ENCODE measurements around the gene ANKRD16.
A peak's percentile ranks its signal among the peaks of the same experiment; 100 is the strongest.

ANKRD16 gene

GRCh38 chr10:5814110-5815107 is 75.3 kb downstream of the ANKRD16 start:
- H3K9ac ChIP-seq (ENCODE audit: low read length) = peak overlapping the region; percentile 92
- H3K9me3 ChIP-seq (ENCODE audit: low read length) = no peaks in the 10 kb centered on the region
- H3K36me3 ChIP-seq (ENCODE audit: insufficient read depth, low read length) = no peaks in the 10 kb centered on the region
- H3K27ac ChIP-seq (ENCODE audit: low read depth, low read length) = peak overlapping the region; percentile 87
- no peaks in the 10 kb centered on the region for H3K27me3 ChIP-seq (ENCODE audit: control insufficient read depth in 1 of 2, insufficient read depth in 2 of 2, low read length in 2 of 2)
- peaks cover 37% of the 10 kb centered on the region for H3K4me1 ChIP-seq (ENCODE audit: insufficient read depth, low read length)
- H3K4me3 ChIP-seq (ENCODE audit: low read depth in 1 of 2, low read length in 2 of 2) = peak overlapping the region; percentile 76 to 92

- Histone ChIP-seq H3K9me3 (ENCODE audit: low read length) (no peaks in the 10 kb centered on the region), H3K9ac (ENCODE audit: low read length) (peak within 1 kb of the TSS; percentile 92), H3K4me1 (ENCODE audit: insufficient read depth, low read length) (peaks cover 40% of the 10 kb centered on the region), H3K27me3 (ENCODE audit: control insufficient read depth in 1 of 2, insufficient read depth in 2 of 2, low read length in 2 of 2) (no peaks in the 10 kb centered on the region), H3K27ac (ENCODE audit: low read depth, low read length) (peak within 1 kb of the TSS; percentile 87), H3K36me3 (ENCODE audit: insufficient read depth, low read length) (no peaks in the 10 kb centered on the region), H3K4me3 (ENCODE audit: low read depth in 1 of 2, low read length in 2 of 2) (peak within 1 kb of the TSS; percentile 76 to 92)
These were observed 76.2 kb downstream of the ANKRD16 start, which contains the start of gene GDI2 for GRCh38 chr10:5813341-5814109. TSS of gene GDI2 (minus strand) at chr10:5813434. CDS start at chr10:5813258, 176 bp downstream.

GRCh38 chr10:5813091-5813340 is 76.7 kb downstream of the ANKRD16 start:
- H3K4me3 ChIP-seq (ENCODE audit: low read depth in 1 of 2, low read length in 2 of 2) = peak overlapping the region; percentile 66 to 92
- H3K9me3 ChIP-seq (ENCODE audit: low read length) = no peaks in the 10 kb centered on the region
- no peaks in the 10 kb centered on the region for H3K27me3 ChIP-seq (ENCODE audit: control insufficient read depth in 1 of 2, insufficient read depth in 2 of 2, low read length in 2 of 2)
- H3K9ac ChIP-seq (ENCODE audit: low read length) = peak overlapping the region; percentile 82
- peaks cover 40% of the 10 kb centered on the region for H3K4me1 ChIP-seq (ENCODE audit: insufficient read depth, low read length)
- peak overlapping the region; percentile 87 for H3K27ac ChIP-seq (ENCODE audit: low read depth, low read length)
- no peaks in the 10 kb centered on the region for H3K36me3 ChIP-seq (ENCODE audit: insufficient read depth, low read length)

- Histone ChIP-seq H3K9ac (ENCODE audit: low read length) (peak overlapping the region; percentile 82), H3K36me3 (ENCODE audit: insufficient read depth, low read length) (no peaks in the 10 kb centered on the region), H3K4me1 (ENCODE audit: insufficient read depth, low read length) (peaks cover 43% of the 10 kb centered on the region), H3K9me3 (ENCODE audit: low read length) (no peaks in the 10 kb centered on the region), H3K27me3 (ENCODE audit: control insufficient read depth in 1 of 2, insufficient read depth in 2 of 2, low read length in 2 of 2) (no peaks in the 10 kb centered on the region), H3K4me3 (ENCODE audit: low read depth in 1 of 2, low read length in 2 of 2) (peak overlapping the region; percentile 66 to 92), H3K27ac (ENCODE audit: low read depth, low read length) (peak overlapping the region; percentile 87)
These were observed 77.2 kb downstream of the ANKRD16 start for GRCh38 chr10:5812283-5813090.
